Measurements from ENCODE around the gene IL10RA. TPM values are rescaled to one million over a fixed set of nuclear protein-coding genes. Genes with fewer than 3 reads are reported as not detected.
A peak's percentile ranks its signal among the peaks of the same experiment; 100 is the strongest.

Gene IL10RA
- total and polyA plus RNA-seq, 9 of the 15 experiments (the other 6 are each of a cell fraction or from before 2014, with no cell fraction given) = 0.17 to 17.3 (median 2.9) TPM

DNA sequence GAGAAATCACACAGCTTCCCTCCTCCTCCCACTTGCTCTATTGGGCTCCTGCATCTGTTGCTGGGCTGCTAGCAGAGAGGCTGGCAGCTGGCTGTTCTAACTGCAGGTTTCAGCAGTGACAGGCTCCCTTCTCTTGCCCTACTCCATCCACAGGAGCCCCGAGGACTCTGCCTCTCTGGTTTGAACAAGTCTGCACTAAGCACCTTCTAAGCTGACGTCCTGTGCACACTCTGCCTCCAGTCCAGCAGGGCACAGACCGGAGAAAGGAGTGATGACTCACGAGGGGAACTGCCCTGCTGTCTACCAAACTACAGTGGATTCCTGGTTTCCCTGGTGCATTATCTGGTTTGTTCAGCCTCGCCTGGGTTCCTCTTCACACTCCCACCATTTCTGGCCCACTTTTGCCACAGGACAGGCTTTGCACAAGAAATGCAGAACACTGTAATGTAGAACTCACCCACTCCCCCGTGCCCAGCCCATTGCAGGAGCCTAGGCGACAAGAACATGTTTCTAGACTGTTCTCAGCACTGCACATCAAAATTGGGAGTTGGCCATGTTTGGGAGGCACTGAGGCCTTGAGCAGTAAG is 26.0 kb downstream of the IL10RA start (continued):
- TF ChIP-seq PRMT5 (CRISPR knock-in tag; IDR thresholded peaks at IDR 0.05) (no peak), KLF10 (CRISPR knock-in tag; IDR thresholded peaks at IDR 0.05) (no peak), ZNF354B (CRISPR knock-in tag; IDR thresholded peaks at IDR 0.05) (no peak), SRSF3 (IDR thresholded peaks at IDR 0.05; ENCODE audit: insufficient read depth, low read length) (no peak), FOXM1 (IDR thresholded peaks at IDR 0.05; ENCODE audit: low read depth) (no peak), FOXM1 (CRISPR knock-in tag; IDR thresholded peaks at IDR 0.05; ENCODE audit: low read depth) (no peak), ZNF75A (CRISPR knock-in tag; IDR thresholded peaks at IDR 0.05) (no peak), BRD9 (IDR thresholded peaks at IDR 0.05; ENCODE audit: low read depth, partially characterized antibody) (peak; percentile 22), SRSF9 (IDR thresholded peaks at IDR 0.05; ENCODE audit: borderline replicate concordance, low read depth, low read length) (no peak), EWSR1 (IDR thresholded peaks at IDR 0.05; ENCODE audit: borderline replicate concordance, low read depth, partially characterized antibody) (no peak), BCL6 (CRISPR knock-in tag; IDR thresholded peaks at IDR 0.05) (no peak), NR0B1 (IDR thresholded peaks at IDR 0.05; ENCODE audit: partially characterized antibody) (no peak), MTA2 (IDR thresholded peaks at IDR 0.05; ENCODE audit: low read depth) (peak; percentile 64), STAT6 (CRISPR knock-in tag; IDR thresholded peaks at IDR 0.05) (no peak), ZNF253 (CRISPR knock-in tag; conservative IDR thresholded peaks at IDR 0.05) (no peak), NFIC (IDR thresholded peaks at IDR 0.05) (0 out of 2 replicates have a peak, but pooled peaks have one; percentile 31), MAFG (tag; conservative IDR thresholded peaks at IDR 0.05) (no peak), CBX2 (IDR thresholded peaks at IDR 0.05; ENCODE audit: insufficient read depth, low read length, poor library complexity, severe bottlenecking) (no peak), KLF16 (IDR thresholded peaks at IDR 0.05) (no peak), SETDB1 (IDR thresholded peaks at IDR 0.05; ENCODE audit: low read length) (no peak), MCM5 (IDR thresholded peaks at IDR 0.05; ENCODE audit: low read depth) (no peak), ERF (CRISPR knock-in tag; IDR thresholded peaks at IDR 0.05) (no peak), ZSCAN29 (IDR thresholded peaks at IDR 0.05) (peak; percentile 60; the same call in 1 of the 2 replicates), CXXC5 (CRISPR knock-in tag; IDR thresholded peaks at IDR 0.05) (peak; percentile 26; the same call in 1 of the 2 replicates), CHCHD3 (CRISPR knock-in tag; IDR thresholded peaks at IDR 0.05) (no peak), UBTF (IDR thresholded peaks at IDR 0.05; ENCODE audit: borderline replicate concordance in 1 of 2, low read depth in 2 of 2, low read length in 2 of 2) (0 out of 4 replicates have a peak, but pooled peaks of 1 of the 2 experiments have one; percentile 51)
